ENCODE measurements around the gene SRL. TPM values are rescaled to one million over a fixed set of nuclear protein-coding genes. Genes with fewer than 3 reads are reported as not detected.

Gene SRL
- total and polyA plus RNA-seq, 2 of the 8 experiments (the other 6 are each of a cell fraction or from before 2014, with no cell fraction given): 0.05 TPM; not detected in 1

DNA sequence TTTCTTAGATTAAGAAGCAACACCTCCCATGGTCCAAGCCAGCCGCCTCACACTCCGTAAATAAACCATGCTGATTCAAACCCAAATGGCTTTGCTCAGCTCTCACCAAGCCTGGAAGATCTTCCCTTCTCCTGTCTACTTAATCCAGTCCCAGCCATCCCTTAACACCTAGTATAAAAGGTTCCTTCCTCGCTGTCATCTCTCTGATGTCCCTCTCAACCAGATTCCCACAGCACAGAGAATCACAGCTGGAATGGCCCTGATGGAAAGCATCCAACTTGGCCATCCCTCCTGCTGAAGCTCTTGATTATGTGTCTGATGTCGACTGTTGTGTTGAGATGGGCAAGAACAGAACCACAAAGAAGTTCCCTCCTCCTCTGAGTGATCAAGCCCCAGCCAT lies 75.1 kb downstream of the SRL start (continued):
- TF ChIP-seq CHD7 (IDR thresholded peaks at IDR 0.05; ENCODE audit: insufficient replicate concordance, low read length) (no peak), JUND (IDR thresholded peaks at IDR 0.05; ENCODE audit: low read length) (no peak), SIX5 (IDR thresholded peaks at IDR 0.05; ENCODE audit: low read depth, low read length) (no peak), ASH2L (IDR thresholded peaks at IDR 0.05; ENCODE audit: low read length) (no peak), SUZ12 (IDR thresholded peaks at IDR 0.05; ENCODE audit: low read length) (no peak), NANOG (IDR thresholded peaks at IDR 0.05; ENCODE audit: insufficient read depth, low read depth, low read length, poor library complexity, severe bottlenecking) (no peak), SRF (IDR thresholded peaks at IDR 0.05; ENCODE audit: low read depth, low read length) (no peak), CBX5 (IDR thresholded peaks at IDR 0.05; ENCODE audit: low read depth, low read length) (no peak), CTCF (IDR thresholded peaks at IDR 0.05; ENCODE audit: control extremely low read depth in 1 of 3, insufficient read depth in 1 of 3, low read depth in 1 of 3, low read length in 3 of 3) (no peak)

Measured in H1 (cell line).